GM12865 (cell line): ENCODE results near the gene TYROBP.

ENCODE experiments used
- DNase-seq: peaks from one replicate; pipeline ENCODE4 v3.0.0; 2010; ENCODE audit warnings: low read depth
- H3K4me3 ChIP-seq: 2 replicates; pipeline ENCODE4 v1.5.1; 2011; ENCODE audit warnings: mild to moderate bottlenecking, low read depth, low read length, control low read depth
- TF ChIP-seq, protein P1 (sequence below): IDR thresholded peaks from 2 replicates; pipeline ENCODE4 v1.5.1; 2011; ENCODE audit warnings: low read length, control low read depth, low read depth, inconsistent platforms; ENCODE audit not compliant: insufficient read depth; ENCODE audit errors: missing control alignments

TYROBP gene

DNA sequence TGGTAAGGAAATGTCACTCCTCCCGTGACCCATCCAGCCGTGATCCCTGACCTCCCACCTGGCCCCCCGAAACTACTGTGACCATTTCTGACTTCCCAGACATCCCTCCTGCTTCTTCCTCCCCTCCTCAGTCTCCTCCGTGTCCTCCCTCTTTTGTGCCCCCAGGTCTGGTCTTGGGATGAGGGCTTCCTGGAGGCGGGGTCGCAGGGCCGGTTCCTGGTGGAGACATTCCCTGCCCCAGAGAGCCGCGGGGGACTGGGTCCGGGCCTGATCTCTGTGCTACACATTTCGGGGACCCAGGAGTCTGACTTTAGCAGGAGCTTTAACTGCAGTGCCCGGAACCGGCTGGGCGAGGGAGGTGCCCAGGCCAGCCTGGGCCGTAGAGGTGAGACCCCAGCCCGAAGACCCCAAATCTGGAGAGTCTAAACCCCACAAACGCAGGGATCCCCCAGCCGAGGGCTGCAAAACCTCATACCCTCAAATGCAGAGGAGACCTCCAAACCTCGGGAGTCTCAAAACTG lies 46.4 kb downstream of the TYROBP start:
- TF ChIP-seq, protein P1, sequence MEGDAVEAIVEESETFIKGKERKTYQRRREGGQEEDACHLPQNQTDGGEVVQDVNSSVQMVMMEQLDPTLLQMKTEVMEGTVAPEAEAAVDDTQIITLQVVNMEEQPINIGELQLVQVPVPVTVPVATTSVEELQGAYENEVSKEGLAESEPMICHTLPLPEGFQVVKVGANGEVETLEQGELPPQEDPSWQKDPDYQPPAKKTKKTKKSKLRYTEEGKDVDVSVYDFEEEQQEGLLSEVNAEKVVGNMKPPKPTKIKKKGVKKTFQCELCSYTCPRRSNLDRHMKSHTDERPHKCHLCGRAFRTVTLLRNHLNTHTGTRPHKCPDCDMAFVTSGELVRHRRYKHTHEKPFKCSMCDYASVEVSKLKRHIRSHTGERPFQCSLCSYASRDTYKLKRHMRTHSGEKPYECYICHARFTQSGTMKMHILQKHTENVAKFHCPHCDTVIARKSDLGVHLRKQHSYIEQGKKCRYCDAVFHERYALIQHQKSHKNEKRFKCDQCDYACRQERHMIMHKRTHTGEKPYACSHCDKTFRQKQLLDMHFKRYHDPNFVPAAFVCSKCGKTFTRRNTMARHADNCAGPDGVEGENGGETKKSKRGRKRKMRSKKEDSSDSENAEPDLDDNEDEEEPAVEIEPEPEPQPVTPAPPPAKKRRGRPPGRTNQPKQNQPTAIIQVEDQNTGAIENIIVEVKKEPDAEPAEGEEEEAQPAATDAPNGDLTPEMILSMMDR, result no peak
- DNase-seq, result no peak
- no peak overlapping the region for H3K4me3 ChIP-seq

DNA sequence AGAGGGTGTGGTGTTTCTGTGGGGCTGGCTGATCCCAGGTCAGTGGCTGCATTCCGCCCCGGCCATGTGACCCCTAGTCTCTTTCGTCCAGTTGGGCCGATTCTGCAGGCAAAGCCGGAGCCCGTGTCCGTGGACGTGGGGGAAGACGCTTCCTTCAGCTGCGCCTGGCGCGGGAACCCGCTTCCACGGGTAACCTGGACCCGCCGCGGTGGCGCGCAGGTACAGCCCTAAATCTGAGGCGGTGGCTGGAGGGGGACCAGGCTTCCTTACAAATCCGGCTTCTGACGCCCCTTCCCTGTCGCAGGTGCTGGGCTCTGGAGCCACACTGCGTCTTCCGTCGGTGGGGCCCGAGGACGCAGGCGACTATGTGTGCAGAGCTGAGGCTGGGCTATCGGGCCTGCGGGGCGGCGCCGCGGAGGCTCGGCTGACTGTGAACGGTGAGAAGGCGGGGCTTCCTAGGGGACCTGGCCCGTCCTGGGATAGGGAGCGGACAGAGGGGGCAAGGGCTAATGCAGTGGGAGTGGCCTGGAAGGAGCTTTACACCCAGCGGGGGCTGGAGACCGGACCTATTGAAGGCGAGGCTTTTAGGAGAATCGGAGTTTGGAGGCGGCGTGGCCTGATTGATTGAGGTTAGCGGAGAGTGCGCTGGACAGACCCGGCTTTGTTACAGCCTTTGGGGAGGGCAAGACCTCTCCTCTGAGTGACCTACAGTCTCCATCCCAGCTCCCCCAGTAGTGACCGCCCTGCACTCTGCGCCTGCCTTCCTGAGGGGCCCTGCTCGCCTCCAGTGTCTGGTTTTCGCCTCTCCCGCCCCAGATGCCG lies 47.1 kb downstream of the TYROBP start:
- H3K4me3 ChIP-seq, result no peak overlapping the region
- no peak for DNase-seq
- TF ChIP-seq, protein P1, result no peak

DNA sequence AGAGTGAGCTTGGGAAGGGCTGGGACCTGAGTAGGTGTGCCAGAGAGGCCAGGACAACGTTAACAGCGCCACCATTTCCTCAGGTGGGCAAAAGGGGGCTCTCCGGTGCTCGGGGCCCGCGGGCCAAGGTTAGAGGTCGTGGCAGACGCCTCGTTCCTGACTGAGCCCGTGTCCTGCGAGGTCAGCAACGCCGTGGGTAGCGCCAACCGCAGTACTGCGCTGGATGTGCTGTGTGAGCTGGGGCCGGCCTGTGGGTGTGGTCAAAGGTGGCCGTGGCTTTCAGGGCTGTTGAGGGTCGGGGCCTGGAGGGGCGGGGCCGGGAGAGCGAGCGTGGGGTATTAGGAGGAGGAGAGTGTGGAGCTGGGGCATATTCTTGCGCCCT lies 47.7 kb downstream of the TYROBP start:
- no peak overlapping the region for H3K4me3 ChIP-seq

DNA sequence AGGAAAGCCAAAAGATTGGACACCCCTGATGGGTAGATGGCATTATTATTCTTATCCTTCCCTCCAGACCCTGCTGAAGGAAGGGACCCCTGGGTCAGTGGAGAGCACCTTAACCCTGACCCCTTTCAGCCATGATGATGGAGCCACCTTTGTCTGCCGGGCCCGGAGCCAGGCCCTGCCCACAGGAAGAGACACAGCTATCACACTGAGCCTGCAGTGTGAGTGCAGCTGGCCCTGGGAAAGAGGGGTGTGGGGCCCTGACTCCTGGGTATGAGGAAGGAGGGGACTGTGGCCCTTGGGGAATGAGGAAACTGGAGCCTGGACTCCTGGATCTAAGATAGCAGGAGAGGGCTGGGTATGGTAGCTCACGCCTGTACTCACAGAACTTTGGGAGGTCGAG lies 48.7 kb downstream of the TYROBP start:
- DNase-seq, result no peak
- TF ChIP-seq, protein P1, result no peak

More for the DNA sequence above, 47.7 kb downstream of the TYROBP start:
- TF ChIP-seq, protein P1, result no peak
- no peak for DNase-seq

DNA sequence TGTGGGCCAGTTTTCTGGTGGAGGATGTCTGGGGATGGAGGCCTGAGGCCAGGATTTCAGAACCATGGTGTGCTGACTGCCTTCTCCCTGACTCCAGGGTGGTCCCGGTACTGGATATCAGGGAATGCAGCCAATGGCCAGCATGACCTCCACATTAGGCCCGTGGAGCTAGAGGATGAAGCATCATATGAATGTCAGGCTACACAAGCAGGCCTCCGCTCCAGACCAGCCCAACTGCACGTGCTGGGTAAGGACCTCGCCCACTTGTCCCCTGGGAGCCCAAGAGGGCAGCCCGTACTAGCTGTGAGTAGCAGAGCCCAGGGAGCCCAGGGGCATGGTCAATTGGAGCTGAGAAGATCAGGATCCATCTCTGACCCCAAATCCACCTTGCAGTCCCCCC lies 49.8 kb downstream of the TYROBP start:
- TF ChIP-seq, protein P1, result no peak
- H3K4me3 ChIP-seq, result no peak overlapping the region
- no peak for DNase-seq

More for the DNA sequence above, 48.7 kb downstream of the TYROBP start:
- H3K4me3 ChIP-seq, result no peak overlapping the region

DNA sequence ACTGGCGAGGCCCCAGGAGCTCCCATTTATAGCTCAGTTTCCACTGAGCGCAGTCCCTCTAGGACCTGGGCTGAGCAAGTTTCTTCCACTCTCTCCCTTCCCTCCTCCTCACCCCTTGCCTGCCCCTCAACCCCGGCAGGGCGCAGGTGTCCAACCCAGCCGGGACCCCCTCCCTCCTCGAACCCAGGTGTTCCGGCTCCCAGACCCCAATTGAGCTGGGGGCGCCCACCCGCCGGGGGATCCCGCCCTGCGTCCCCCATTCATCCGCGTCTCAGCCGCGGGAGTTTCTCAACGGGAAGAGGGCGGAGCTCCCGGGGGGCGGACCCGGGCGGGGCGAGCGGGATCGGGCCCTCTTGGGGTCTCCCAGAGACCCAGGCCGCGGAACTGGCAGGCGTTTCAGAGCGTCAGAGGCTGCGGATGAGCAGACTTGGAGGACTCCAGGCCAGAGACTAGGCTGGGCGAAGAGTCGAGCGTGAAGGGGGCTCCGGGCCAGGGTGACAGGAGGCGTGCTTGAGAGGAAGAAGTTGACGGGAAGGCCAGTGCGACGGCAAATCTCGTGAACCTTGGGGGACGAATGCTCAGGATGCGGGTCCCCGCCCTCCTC lies 51.4 kb downstream of the TYROBP start, which contains the start of gene KIRREL2:
Gene KIRREL2, plus strand, starts transcription at position 366 of the 604 bp plus-strand sequence. Its CDS starts 209 bp downstream, at position 575.
- peak within 1 kb of the TSS; percentile 47 for H3K4me3 ChIP-seq
- TF ChIP-seq, protein P1, result no peak
- no peak for DNase-seq
